Brain microvascular endothelial cell (primary cell): Measurements from ENCODE around the gene EPO.
A peak's percentile ranks its signal among the peaks of the same experiment; 100 is the strongest.

Source experiments
- DNase-seq: peaks from one replicate; pipeline ENCODE4 v3.0.0-alpha.2; 2020
- H3K27ac ChIP-seq: fragments of 250-450 bp; sonication (Bioruptor Pico); 2 replicates; pipeline ENCODE4 v1.5.1; 2020; ENCODE audit warnings: mild to moderate bottlenecking, moderate library complexity
- H3K27me3 ChIP-seq: fragments of 250-450 bp; sonication (Bioruptor Pico); replicated peaks from 2 replicates; pipeline ENCODE4 v1.5.1; 2020; ENCODE audit warnings: mild to moderate bottlenecking
- H3K36me3 ChIP-seq: fragments of 250-450 bp; sonication (Bioruptor Pico); replicated peaks from 2 replicates; pipeline ENCODE4 v1.5.1; 2020; ENCODE audit warnings: mild to moderate bottlenecking
- H3K4me3 ChIP-seq: 2 replicates; pipeline ENCODE4 v1.5.1; 2011; ENCODE audit warnings: low read depth, mild to moderate bottlenecking, control low read depth, low read length, moderate library complexity
- in situ Hi-C: cut with HindIII; loops from 2 replicates; pipeline ENCODE4 v1.10.0; 2017; ENCODE audit warnings: low sequenced_read_pairs, low pct_ligation_motif_present
- TF ChIP-seq, protein P1 (sequence below): IDR thresholded peaks from 2 replicates; pipeline ENCODE4 v1.5.1; 2011; ENCODE audit warnings: low read depth, mild to moderate bottlenecking, moderate library complexity, low read length, control low read depth, inconsistent platforms; ENCODE audit errors: missing control alignments

The EPO gene

GRCh38 chr7:100726996-100727761 lies 6.9 kb downstream of the EPO start:
- Histone ChIP-seq H3K27ac (no peak overlapping the region), H3K36me3 (no peaks in the 10 kb centered on the region), H3K4me3 (no peak overlapping the region), H3K27me3 (peaks cover 5% of the 10 kb centered on the region)
- in situ Hi-C loops = no loop called here
- DNase-seq = peak; percentile 26
- TF ChIP-seq, protein P1, sequence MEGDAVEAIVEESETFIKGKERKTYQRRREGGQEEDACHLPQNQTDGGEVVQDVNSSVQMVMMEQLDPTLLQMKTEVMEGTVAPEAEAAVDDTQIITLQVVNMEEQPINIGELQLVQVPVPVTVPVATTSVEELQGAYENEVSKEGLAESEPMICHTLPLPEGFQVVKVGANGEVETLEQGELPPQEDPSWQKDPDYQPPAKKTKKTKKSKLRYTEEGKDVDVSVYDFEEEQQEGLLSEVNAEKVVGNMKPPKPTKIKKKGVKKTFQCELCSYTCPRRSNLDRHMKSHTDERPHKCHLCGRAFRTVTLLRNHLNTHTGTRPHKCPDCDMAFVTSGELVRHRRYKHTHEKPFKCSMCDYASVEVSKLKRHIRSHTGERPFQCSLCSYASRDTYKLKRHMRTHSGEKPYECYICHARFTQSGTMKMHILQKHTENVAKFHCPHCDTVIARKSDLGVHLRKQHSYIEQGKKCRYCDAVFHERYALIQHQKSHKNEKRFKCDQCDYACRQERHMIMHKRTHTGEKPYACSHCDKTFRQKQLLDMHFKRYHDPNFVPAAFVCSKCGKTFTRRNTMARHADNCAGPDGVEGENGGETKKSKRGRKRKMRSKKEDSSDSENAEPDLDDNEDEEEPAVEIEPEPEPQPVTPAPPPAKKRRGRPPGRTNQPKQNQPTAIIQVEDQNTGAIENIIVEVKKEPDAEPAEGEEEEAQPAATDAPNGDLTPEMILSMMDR = no peak

GRCh38 chr7:100728196-100728595 lies 7.9 kb downstream of the EPO start:
- TF ChIP-seq, protein P1 = no peak
- no peak overlapping the region for H3K27ac ChIP-seq
- H3K27me3 ChIP-seq = peaks cover 2% of the 10 kb centered on the region
- H3K4me3 ChIP-seq = no peak overlapping the region
- no peak for DNase-seq
- H3K36me3 ChIP-seq = no peaks in the 10 kb centered on the region
- in situ Hi-C loops = no loop called here

- H3K36me3 ChIP-seq = no peaks in the 10 kb centered on the region
- in situ Hi-C loops = no loop called here
- H3K27ac ChIP-seq = no peak overlapping the region
- TF ChIP-seq, protein P1 = no peak
- H3K27me3 ChIP-seq = no peaks in the 10 kb centered on the region
- no peak for DNase-seq
- no peak overlapping the region for H3K4me3 ChIP-seq
Observed at GRCh38 chr7:100730136-100730800, 10.0 kb downstream of the EPO start.

- Histone ChIP-seq H3K27ac (no peak overlapping the region), H3K36me3 (no peaks in the 10 kb centered on the region), H3K4me3 (no peak overlapping the region), H3K27me3 (no peaks in the 10 kb centered on the region)
- TF ChIP-seq, protein P1 = no peak
- DNase-seq = no peak
- in situ Hi-C loops = no loop called here
Observed at GRCh38 chr7:100731937-100732636, 11.8 kb downstream of the EPO start.

GRCh38 chr7:100735730-100736129 lies 15.5 kb downstream of the EPO start:
- TF ChIP-seq, protein P1 = no peak
- Histone ChIP-seq H3K27me3 (no peaks in the 10 kb centered on the region), H3K36me3 (no peaks in the 10 kb centered on the region), H3K4me3 (no peak overlapping the region), H3K27ac (no peak overlapping the region)
- in situ Hi-C loops = no loop called here
- DNase-seq = no peak
